Mammary epithelial cell (primary cell): ENCODE data around the gene PCDHA1.

Experiments
- EZH2 ChIP-seq: IDR thresholded peaks from 2 replicates; pipeline ENCODE4 v1.6.1; 2012; ENCODE audit warnings: low read length, inconsistent platforms, borderline replicate concordance
- TF ChIP-seq, protein P1 (sequence below), 2 donors: IDR thresholded peaks in 1 of 2; conservative IDR thresholded peaks in 1 of 2; 2 replicates each; pipeline ENCODE4 v1.5.1; 2011 to 2012; ENCODE audit warnings: inconsistent platforms in 2 of 2, low read length in 2 of 2, mild to moderate bottlenecking in 2 of 2, control low read depth in 1 of 2, low read depth in 1 of 2; ENCODE audit not compliant: insufficient read depth in 1 of 2; ENCODE audit errors: extremely low read depth in 1 of 2

DNA sequence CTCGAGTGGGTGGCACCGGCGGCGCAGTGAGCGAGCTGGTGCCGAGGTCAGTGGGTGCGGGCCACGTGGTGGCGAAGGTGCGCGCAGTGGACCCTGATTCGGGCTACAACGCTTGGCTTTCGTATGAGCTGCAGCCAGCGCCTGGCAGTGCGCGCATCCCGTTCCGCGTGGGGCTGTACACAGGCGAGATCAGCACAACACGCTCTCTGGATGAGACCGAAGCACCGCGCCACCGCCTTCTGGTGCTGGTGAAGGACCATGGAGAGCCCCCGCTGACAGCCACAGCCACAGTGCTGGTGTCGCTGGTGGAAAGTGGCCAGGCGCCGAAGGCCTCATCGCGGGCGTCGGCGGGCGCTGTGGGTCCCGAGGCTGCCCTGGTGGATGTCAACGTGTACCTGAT lies 37.5 kb downstream of the PCDHA1 start:
- TF ChIP-seq, protein P1, sequence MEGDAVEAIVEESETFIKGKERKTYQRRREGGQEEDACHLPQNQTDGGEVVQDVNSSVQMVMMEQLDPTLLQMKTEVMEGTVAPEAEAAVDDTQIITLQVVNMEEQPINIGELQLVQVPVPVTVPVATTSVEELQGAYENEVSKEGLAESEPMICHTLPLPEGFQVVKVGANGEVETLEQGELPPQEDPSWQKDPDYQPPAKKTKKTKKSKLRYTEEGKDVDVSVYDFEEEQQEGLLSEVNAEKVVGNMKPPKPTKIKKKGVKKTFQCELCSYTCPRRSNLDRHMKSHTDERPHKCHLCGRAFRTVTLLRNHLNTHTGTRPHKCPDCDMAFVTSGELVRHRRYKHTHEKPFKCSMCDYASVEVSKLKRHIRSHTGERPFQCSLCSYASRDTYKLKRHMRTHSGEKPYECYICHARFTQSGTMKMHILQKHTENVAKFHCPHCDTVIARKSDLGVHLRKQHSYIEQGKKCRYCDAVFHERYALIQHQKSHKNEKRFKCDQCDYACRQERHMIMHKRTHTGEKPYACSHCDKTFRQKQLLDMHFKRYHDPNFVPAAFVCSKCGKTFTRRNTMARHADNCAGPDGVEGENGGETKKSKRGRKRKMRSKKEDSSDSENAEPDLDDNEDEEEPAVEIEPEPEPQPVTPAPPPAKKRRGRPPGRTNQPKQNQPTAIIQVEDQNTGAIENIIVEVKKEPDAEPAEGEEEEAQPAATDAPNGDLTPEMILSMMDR (conservative IDR thresholded peaks at IDR 0.05 in 1 of 2, IDR thresholded peaks at IDR 0.05 in 1 of 2; ENCODE audit: extremely low read depth in 1 of 2, insufficient read depth in 1 of 2, low read depth in 1 of 2, low read length in 2 of 2): no peak
- no peak for TF ChIP-seq EZH2
